Adrenal gland (tissue), 5 donors: ENCODE data around the gene MCAM.

Experiments
- POLR2A ChIP-seq, 2 donors: fragments of 450-650 bp; IDR thresholded peaks; one replicate each; pipeline ENCODE4 v1.6.1; 2017; ENCODE audit warnings: antibody characterized with exemption in 2 of 2, mild to moderate bottlenecking in 2 of 2, moderate library complexity in 1 of 2
- TF ChIP-seq, protein P1 (sequence below), 6 experiments: fragments of 450-650 bp in 4 of 6; fragments of 200-600 bp in 2 of 6; sonication (generic) in 1 of 6; IDR thresholded peaks; 1 replicate in 5 of 6; 2 replicates in 1 of 6; pipeline versions ENCODE4 v1.5.1 to v1.8.0; 2016 to 2021; ENCODE audit warnings: antibody characterized with exemption in 6 of 6, mild to moderate bottlenecking in 2 of 6, moderate library complexity in 1 of 6
- donor health status: DM: no; HTN: no; CAD: no.

DNA sequence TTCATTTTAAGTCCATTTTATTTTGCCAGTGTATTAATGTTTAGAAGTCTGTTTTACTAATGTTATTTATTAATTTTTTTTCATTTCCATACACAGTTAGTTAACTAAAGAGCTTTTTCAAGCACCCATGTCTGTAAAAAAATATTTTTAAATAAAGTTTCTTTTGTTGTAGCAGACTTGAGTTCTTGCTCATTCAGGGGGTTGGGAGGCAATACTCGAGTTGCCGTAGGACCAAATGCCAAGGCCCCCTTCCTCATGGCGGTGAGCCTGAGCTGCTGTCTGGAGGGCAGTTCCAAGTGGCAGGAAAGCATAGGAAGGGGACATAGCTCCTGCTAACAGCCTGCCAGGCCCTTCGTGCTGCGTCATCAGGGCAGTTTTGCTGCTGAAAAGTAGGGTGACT is 9.0 kb downstream of the MCAM start:
- TF ChIP-seq POLR2A (IDR thresholded peaks at IDR 0.05), result no peak
- TF ChIP-seq, protein P1, sequence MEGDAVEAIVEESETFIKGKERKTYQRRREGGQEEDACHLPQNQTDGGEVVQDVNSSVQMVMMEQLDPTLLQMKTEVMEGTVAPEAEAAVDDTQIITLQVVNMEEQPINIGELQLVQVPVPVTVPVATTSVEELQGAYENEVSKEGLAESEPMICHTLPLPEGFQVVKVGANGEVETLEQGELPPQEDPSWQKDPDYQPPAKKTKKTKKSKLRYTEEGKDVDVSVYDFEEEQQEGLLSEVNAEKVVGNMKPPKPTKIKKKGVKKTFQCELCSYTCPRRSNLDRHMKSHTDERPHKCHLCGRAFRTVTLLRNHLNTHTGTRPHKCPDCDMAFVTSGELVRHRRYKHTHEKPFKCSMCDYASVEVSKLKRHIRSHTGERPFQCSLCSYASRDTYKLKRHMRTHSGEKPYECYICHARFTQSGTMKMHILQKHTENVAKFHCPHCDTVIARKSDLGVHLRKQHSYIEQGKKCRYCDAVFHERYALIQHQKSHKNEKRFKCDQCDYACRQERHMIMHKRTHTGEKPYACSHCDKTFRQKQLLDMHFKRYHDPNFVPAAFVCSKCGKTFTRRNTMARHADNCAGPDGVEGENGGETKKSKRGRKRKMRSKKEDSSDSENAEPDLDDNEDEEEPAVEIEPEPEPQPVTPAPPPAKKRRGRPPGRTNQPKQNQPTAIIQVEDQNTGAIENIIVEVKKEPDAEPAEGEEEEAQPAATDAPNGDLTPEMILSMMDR (IDR thresholded peaks at IDR 0.05), result no peak
